Measurements from ENCODE around the gene HUWE1.

The HUWE1 gene

DNA sequence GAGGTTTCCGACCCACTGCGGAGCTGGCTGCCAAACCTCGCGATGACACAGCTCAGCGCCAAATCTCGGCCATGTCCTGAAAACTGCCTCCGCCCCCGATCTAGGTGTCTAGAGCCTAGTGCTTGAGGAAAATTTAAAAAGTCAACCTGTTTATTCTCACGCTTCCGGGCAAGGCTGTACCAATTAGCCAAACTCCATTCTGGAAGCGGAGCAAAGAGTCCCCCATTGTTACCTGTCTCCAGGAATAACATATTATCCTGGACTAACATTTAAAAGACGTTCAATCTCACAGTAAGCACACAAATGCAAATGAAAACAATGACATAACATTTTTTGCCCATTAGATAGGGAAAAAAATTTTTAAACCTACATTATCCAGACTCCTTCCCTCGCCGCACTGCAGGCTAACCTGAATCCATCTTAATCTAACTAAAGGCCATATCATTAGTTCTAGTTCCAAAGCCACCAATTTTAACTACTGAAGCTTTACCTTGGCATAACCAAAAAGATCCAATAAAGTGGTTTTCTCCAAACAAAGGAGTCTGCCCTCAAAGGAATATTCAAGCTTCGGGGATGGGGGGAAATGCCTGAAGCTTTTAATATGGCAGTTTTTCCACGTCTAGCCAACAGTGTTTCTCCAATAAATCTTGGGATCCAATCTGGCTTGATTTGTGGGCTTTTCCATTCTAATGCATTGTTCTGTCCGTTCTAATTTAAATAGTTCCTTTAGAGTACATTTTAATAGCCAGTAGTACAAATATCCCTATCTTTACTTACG is 1.9 kb downstream of the HUWE1 start:
- DNase-seq (ENCODE audit: low read depth in 2 of 2): no peak

GRCh38 chrX:53683556-53684414 is 2.7 kb downstream of the HUWE1 start:
- DNase-seq (ENCODE audit: low read depth in 2 of 2): peak; percentile 82 to 84

- peak; percentile 4 to 19 for DNase-seq (ENCODE audit: low read depth in 2 of 2)
Observed at GRCh38 chrX:53682885-53683555, 3.5 kb downstream of the HUWE1 start.

DNA sequence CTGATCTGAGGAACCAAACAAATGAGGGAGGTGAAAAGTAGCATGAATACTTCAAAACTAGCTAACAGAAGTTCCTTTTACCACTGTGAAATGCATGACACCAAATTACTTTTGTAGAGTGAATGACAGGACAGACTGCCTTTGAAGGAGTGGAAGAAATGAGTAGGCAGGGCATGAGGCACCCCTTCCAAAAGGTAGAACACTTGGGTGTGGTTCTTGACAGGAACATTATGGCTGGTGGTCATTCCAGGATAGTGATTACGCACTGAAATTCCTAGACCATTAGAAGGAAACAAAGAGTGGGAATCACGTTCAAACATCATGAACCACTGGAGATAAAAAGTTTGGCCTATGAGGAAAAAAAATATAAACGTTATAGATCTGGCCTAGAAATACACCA is 4.9 kb downstream of the HUWE1 start:
- no peak for DNase-seq (ENCODE audit: low read depth in 2 of 2)

DNA sequence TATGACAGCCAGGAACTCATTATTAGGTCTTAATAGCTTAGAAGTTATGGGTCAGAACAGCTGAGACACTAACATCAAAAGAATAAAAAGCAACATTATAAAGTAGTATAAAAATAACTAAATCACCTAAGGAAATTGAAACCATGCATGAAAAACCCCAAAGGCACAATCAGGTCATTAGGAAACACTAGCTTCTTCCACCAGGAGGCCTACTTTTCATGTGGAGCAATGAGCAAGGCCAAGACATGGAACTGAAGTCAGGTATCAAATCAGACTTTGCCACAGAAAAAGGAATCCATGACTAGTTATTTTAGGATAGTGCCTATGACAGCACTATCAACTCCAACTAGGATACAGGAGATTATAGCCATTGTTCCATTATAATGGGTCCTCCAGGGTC is 7.9 kb downstream of the HUWE1 start:
- no peak for DNase-seq (ENCODE audit: low read depth in 2 of 2)

GRCh38 chrX:53677286-53677685 is 9.2 kb downstream of the HUWE1 start:
- DNase-seq (ENCODE audit: low read depth in 2 of 2): no peak

DNA sequence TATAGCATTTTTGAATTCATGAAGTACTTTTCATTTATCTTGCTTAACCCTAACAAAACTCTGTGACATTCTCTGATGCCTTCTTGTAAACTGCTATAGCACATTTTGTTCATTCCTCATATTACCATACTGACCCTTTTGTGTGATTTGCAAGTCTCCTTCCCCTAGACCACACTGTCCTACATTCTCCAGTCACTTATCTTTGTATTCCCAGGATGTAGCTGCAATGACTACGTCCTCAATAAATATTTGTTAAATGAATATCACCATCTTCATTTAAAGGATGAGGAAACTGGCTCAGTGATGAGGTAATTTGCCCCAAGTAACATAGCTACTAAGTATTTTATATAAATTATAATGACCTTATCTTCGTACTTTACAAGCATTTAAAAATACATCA is 11.9 kb downstream of the HUWE1 start:
- DNase-seq (ENCODE audit: low read depth in 2 of 2): no peak

DNA sequence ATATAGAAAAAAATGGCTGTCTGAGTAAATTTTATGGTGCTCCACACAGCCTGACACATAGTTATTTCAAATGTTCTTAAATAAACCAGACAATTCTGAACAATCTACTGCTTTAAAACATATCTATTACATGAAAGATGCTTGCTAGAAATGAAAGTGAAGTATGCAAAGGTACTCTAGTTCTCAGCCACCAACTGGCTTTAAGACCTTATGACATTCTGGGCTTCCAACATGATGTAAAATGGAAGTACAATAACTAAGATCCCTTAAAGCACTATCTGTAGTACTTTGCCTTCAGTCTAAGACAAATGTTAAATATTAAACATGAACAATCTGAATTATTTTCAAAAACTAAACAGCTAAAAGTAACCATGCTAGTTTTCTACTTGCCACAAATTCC is 17.3 kb downstream of the HUWE1 start:
- no peak for DNase-seq (ENCODE audit: low read depth in 2 of 2)

DNA sequence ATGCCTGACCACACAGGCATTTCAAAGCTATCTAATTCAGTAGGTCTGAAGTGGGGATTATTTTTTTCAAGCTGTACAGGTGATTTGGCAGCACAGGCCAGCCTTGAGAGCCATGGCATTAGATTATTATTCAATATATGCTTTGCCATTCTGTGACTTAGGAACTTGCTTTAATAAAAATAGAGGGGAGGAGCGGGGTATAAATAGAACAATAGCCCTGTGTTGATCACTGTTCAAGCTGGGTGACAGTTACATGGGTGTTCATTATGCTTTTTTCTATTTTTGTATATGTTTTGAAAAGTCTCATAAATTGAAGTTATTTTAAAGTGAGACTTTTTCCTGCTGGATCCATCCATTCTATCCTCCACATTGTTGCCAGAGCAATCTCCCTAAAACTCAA is 20.3 kb downstream of the HUWE1 start:
- DNase-seq (ENCODE audit: low read depth in 2 of 2): no peak

- no peak for DNase-seq (ENCODE audit: low read depth in 2 of 2)
Observed at GRCh38 chrX:53660004-53660403, 26.5 kb downstream of the HUWE1 start.

- DNase-seq (ENCODE audit: low read depth in 2 of 2): no peak
Observed at GRCh38 chrX:53659039-53659438, 27.5 kb downstream of the HUWE1 start.

DNA sequence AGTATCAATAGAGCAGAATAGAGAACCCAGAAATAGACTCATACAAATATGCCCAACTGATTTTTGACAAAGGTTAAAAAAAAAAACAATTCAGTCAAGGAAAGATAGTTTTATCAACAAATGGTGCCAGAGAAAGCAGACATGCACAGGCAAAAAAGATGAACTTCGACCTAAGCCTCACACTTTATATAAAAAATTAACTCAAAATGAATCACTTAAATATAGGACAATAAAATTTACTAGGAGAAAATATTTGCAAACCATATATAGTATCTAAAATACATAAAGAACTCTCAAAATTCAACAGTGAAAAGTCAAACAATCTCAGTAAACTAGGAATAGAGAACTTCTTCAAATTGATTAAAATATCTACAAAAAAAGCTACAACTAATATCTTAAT is 29.7 kb downstream of the HUWE1 start:
- DNase-seq (ENCODE audit: low read depth in 2 of 2): no peak

DNA sequence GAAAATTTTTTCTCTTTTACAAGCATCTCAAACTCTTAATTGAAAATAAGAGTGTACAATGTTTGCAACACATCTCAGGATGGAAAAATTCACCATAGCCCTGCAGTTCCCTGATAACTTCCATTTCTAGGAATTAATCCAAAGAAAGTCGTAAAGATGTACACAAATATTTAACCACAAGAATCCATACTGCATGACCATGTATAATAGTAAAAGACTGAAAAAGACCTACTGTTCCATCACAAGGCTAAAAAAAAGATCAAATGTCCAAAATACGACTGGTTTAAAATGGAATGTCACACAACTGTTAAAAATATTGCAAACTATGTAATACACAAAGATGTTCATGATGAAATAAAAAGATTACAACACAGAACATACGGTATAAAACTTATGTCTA is 32.1 kb downstream of the HUWE1 start:
- no peak for DNase-seq (ENCODE audit: low read depth in 2 of 2)

GRCh38 chrX:53644751-53645150 is 41.8 kb downstream of the HUWE1 start:
- DNase-seq (ENCODE audit: low read depth in 2 of 2): no peak

DNA sequence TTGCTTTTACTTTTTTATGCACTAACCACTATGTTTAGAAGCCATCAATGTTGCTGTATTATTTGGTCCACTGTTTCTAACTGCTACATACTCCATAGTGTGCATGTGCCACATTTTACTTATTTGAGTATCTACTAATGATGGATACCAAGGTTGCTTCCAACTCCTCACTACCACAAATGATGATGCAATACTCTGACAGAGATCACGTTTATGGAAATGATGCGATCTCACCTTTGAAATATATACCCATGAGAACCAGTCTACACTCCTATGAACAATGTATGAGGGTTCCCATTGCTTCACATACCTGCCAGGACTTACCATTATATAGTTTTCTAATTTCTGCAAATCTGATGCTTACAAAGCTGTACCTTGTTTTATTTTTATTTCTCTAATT is 44.2 kb downstream of the HUWE1 start:
- no peak for DNase-seq (ENCODE audit: low read depth in 2 of 2)

- no peak for DNase-seq (ENCODE audit: low read depth in 2 of 2)
Observed at GRCh38 chrX:53639257-53639656, 47.3 kb downstream of the HUWE1 start.

- DNase-seq (ENCODE audit: low read depth in 2 of 2): no peak
Observed at GRCh38 chrX:53637479-53637878, 49.0 kb downstream of the HUWE1 start.

GRCh38 chrX:53631156-53631555 is 55.4 kb downstream of the HUWE1 start:
- DNase-seq (ENCODE audit: low read depth in 2 of 2): no peak

DNA sequence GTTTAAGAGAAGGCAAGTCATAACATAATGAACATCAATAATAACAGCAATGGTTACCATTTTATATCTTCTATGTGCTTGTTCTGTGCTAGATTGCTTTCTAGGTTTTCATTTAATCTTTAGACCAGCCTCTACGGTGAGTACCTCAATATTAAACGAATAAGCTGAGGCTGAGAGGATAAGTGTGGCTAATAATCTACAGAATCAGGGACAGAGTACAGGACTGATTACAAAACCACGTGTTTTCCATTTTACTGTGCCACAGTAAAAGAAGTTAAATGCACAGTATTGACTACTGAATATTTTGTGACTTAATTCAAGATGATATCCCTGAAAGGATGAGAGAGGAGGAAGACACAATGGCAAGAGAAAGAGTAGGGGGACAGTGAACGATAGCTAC is 56.3 kb downstream of the HUWE1 start:
- no peak for DNase-seq (ENCODE audit: low read depth in 2 of 2)

GRCh38 chrX:53622431-53622830 is 64.1 kb downstream of the HUWE1 start:
- no peak for DNase-seq (ENCODE audit: low read depth in 2 of 2)

DNA sequence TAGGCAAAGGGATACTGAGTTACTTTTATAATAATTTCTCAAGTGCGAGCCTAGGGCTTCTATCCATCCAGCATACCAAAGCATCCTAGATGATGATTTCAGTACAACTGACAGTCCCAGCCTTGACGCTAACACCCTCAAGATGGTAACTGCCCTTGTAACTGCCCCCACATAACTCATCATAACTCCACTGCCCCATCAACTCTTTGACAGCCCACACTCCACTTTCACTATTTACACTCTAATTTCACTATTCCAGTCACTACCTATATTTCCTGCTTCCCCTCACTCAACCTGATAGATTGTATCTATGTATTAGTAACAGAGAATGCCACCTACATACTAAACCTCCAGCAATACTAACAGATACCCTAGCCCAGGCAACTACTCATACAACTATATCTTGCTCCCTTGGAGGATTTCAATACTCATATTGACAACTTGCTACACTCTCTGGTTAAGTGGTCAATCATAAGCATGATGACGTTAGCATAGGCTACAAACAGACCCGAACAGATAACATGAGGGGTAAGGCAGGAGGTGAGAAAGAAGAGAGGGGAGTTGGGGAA is 65.0 kb downstream of the HUWE1 start:
- no peak for DNase-seq (ENCODE audit: low read depth in 2 of 2)

DNA sequence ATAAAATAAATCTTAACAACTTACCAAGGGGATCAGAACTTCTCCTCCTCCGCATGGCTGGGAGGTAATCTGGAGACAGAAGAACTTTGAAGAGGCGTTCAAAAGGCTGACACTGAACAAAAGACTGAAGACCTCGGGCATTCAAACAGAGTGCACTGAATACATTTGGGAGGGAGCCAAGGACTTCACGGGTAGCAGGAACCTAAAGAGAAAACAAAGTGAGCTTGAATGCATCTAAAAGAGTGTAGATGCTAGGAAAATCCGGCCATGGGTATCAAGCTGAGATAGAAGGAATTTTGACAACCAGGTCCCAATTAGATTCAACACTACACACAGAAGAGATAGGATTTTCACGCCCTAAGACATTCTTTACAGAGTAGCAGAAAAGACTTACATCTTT is 69.6 kb downstream of the HUWE1 start:
- DNase-seq (ENCODE audit: low read depth in 2 of 2): no peak
